ENCODE measurements around the gene NPFFR2. TPM values are rescaled to one million over a fixed set of nuclear protein-coding genes. Genes with fewer than 3 reads are reported as not detected.

NPFFR2 gene
- total RNA-seq, 6 donors from 2014 or later, result not detected

- 91 to 96% methylated on average over 1 of the region's 1 CpG for WGBS, 2 donors
- no peak for TF ChIP-seq CTCF (IDR thresholded peaks at IDR 0.05)
- no peak for TF ChIP-seq POLR2AphosphoS5 (IDR thresholded peaks at IDR 0.05)
- no peak for TF ChIP-seq POLR2A (IDR thresholded peaks at IDR 0.05)
- no peak for TF ChIP-seq EP300 (IDR thresholded peaks at IDR 0.05)
- no peak for DNase-seq
- Histone ChIP-seq H3K27ac (no peak overlapping the region), H3K27me3 (no peaks in the 10 kb centered on the region), H3K36me3 (no peaks in the 10 kb centered on the region), H3K4me3 (no peak overlapping the region), H3K9me3 (no peaks in the 10 kb centered on the region), H3K4me1 (no peaks in the 10 kb centered on the region)
- no peak for ATAC-seq (ENCODE audit: low FRiP score in 2 of 2)
Measured at GRCh38 chr4:72186714-72187113, 154.9 kb downstream of the NPFFR2 start.

- WGBS, 2 donors, result 74 to 79% methylated on average over 8 of the region's 8 CpGs
- H3K27ac ChIP-seq, result no peak overlapping the region
- DNase-seq, result no peak
- H3K36me3 ChIP-seq, result no peaks in the 10 kb centered on the region
- ATAC-seq (ENCODE audit: low FRiP score in 2 of 2), result no peak
- H3K27me3 ChIP-seq, result no peaks in the 10 kb centered on the region
- no peak overlapping the region for H3K4me3 ChIP-seq
- H3K4me1 ChIP-seq, result no peaks in the 10 kb centered on the region
- no peaks in the 10 kb centered on the region for H3K9me3 ChIP-seq
- TF ChIP-seq EP300 (IDR thresholded peaks at IDR 0.05) (no peak), CTCF (IDR thresholded peaks at IDR 0.05) (no peak), POLR2AphosphoS5 (IDR thresholded peaks at IDR 0.05) (no peak), POLR2A (IDR thresholded peaks at IDR 0.05) (no peak)
Measured at GRCh38 chr4:72194046-72194445, 162.2 kb downstream of the NPFFR2 start.

GRCh38 chr4:72194453-72194852 lies 162.7 kb downstream of the NPFFR2 start:
- 84 to 100% methylated on average over 1 of the region's 1 CpG for WGBS, 2 donors

More at GRCh38 chr4:72194453-72194852, 162.7 kb downstream of the NPFFR2 start:
- no peaks in the 10 kb centered on the region for H3K36me3 ChIP-seq
- no peak for ATAC-seq (ENCODE audit: low FRiP score in 2 of 2)
- DNase-seq, result no peak
- TF ChIP-seq CTCF (IDR thresholded peaks at IDR 0.05) (no peak), EP300 (IDR thresholded peaks at IDR 0.05) (no peak), POLR2AphosphoS5 (IDR thresholded peaks at IDR 0.05) (no peak), POLR2A (IDR thresholded peaks at IDR 0.05) (no peak)
- no peaks in the 10 kb centered on the region for H3K9me3 ChIP-seq
- no peaks in the 10 kb centered on the region for H3K27me3 ChIP-seq
- no peaks in the 10 kb centered on the region for H3K4me1 ChIP-seq
- no peak overlapping the region for H3K27ac ChIP-seq
- H3K4me3 ChIP-seq, result no peak overlapping the region

Other genes with a start within 250 kb of the NPFFR2 start
- 1 to 10 TPM in 2 of 6 donors, not detected in 4; 1.6 to 2.5 TPM for gene GC, start 247.9 kb upstream of the NPFFR2 start, total RNA-seq